Loucy (cell line): ENCODE measurements around the gene ADAM8.

Source experiments
- CTCF ChIP-seq: fragments of 200-600 bp; sonication (generic); conservative IDR thresholded peaks from 2 replicates; pipeline ENCODE4 v1.5.1; 2014; ENCODE audit warnings: mild to moderate bottlenecking, antibody characterized with exemption, low read length
- EZH2phosphoT487 ChIP-seq: fragments of 200-600 bp; IDR thresholded peaks from 2 replicates; pipeline ENCODE4 v1.6.1; 2018; ENCODE audit warnings: antibody characterized with exemption, mild to moderate bottlenecking, moderate library complexity, borderline replicate concordance

- no peak for TF ChIP-seq CTCF
- TF ChIP-seq EZH2phosphoT487 = no peak
Observed at GRCh38 chr10:133261726-133262325, 14.8 kb downstream of the ADAM8 start.
